HepG2 (cell line): ENCODE results near the gene NATD1. TPM values are rescaled to one million over a fixed set of nuclear protein-coding genes. Genes with fewer than 3 reads are reported as not detected.
A peak's percentile ranks its signal among the peaks of the same experiment; 100 is the strongest.

ENCODE experiments used
- MAF1 ChIP-seq: sonication (generic); formaldehyde crosslinking; IDR thresholded peaks from 2 replicates; pipeline ENCODE4 v1.5.0; 2020; ENCODE audit warnings: missing genetic modification reagents, borderline replicate concordance
- MYC ChIP-seq: sonication (generic); formaldehyde crosslinking; IDR thresholded peaks from 2 replicates; pipeline ENCODE4 v1.9.0; 2021; ENCODE audit warnings: missing genetic modification reagents, borderline replicate concordance
- NFATC3 ChIP-seq: sonication (generic); formaldehyde crosslinking; IDR thresholded peaks from 2 replicates; pipeline ENCODE4 v1.5.1; 2020; ENCODE audit warnings: mild to moderate bottlenecking, missing genetic modification reagents
- NR2F1 ChIP-seq, 2 experiments: fragments of 450-650 bp in 1 of 2; formaldehyde crosslinking in 1 of 2; IDR thresholded peaks; 2 replicates each; pipeline versions ENCODE4 v1.5.0 to v1.6.1; 2016 to 2020; ENCODE audit warnings: mild to moderate bottlenecking in 1 of 2, missing compliant biosample characterization in 1 of 2, missing genetic modification reagents in 1 of 2, moderate library complexity in 1 of 2
- PRDM10 ChIP-seq: sonication (generic); formaldehyde crosslinking; IDR thresholded peaks from 2 replicates; pipeline ENCODE4 v1.4.0; 2020; ENCODE audit warnings: low read depth, missing genetic modification reagents
- RBM39 ChIP-seq: fragments of 200-400 bp; formaldehyde crosslinking; IDR thresholded peaks from one replicate; pipeline ENCODE4 v1.6.1; 2018; ENCODE audit warnings: antibody characterized with exemption, mild to moderate bottlenecking, low read depth, low read length; ENCODE audit not compliant: poor library complexity, severe bottlenecking
- ZNF263 ChIP-seq: sonication (generic); formaldehyde crosslinking; IDR thresholded peaks from 2 replicates; pipeline ENCODE4 v1.4.0; 2020; ENCODE audit warnings: missing genetic modification reagents
- ZNF800 ChIP-seq: sonication (generic); formaldehyde crosslinking; IDR thresholded peaks from 2 replicates; pipeline ENCODE4 v1.4.0; 2020; ENCODE audit warnings: missing genetic modification reagents
- ZSCAN12 ChIP-seq: sonication (generic); formaldehyde crosslinking; IDR thresholded peaks from 2 replicates; pipeline ENCODE4 v1.9.0; 2021; ENCODE audit warnings: mild to moderate bottlenecking, missing genetic modification reagents
- polyA plus RNA-seq, 8 experiments: library from polyadenylated mRNA; depleted of rRNA in 3 of 8; stranded (reverse) in 7 of 8; unstranded in 1 of 8; fragments of >200 nt; fragmentation: Illumina TruSeq in 4 of 8; extraction: Trizol in 4 of 8; gene quantifications; 2 replicates each; pipeline versions ENCODE4 v1.2.1 to v1.2.3, GENCODE V29; 2011 to 2016; ENCODE audit warnings: low read depth in 4 of 8, missing spikeins in 1 of 8, mixed read lengths in 1 of 8; ENCODE audit not compliant: insufficient read depth in 1 of 8
- total RNA-seq, 5 experiments: library from RNA; depleted of rRNA; stranded (reverse); fragments of >200 nt; fragmentation: Illumina TruSeq; extraction: Trizol; gene quantifications; 2 replicates each; pipeline ENCODE4 v1.2.3, GENCODE V29; 2016; ENCODE audit warnings: low read depth in 1 of 5
- TF ChIP-seq, protein P1 (sequence below): sonication (generic); formaldehyde crosslinking; IDR thresholded peaks from 2 replicates; pipeline ENCODE4 v1.4.0; 2020; ENCODE audit warnings: missing genetic modification reagents

Gene NATD1
- total and polyA plus RNA-seq, 2 of the 13 experiments (the other 11 are each of a cell fraction or from before 2014, with no cell fraction given) = 0.31 to 2.3 TPM

DNA sequence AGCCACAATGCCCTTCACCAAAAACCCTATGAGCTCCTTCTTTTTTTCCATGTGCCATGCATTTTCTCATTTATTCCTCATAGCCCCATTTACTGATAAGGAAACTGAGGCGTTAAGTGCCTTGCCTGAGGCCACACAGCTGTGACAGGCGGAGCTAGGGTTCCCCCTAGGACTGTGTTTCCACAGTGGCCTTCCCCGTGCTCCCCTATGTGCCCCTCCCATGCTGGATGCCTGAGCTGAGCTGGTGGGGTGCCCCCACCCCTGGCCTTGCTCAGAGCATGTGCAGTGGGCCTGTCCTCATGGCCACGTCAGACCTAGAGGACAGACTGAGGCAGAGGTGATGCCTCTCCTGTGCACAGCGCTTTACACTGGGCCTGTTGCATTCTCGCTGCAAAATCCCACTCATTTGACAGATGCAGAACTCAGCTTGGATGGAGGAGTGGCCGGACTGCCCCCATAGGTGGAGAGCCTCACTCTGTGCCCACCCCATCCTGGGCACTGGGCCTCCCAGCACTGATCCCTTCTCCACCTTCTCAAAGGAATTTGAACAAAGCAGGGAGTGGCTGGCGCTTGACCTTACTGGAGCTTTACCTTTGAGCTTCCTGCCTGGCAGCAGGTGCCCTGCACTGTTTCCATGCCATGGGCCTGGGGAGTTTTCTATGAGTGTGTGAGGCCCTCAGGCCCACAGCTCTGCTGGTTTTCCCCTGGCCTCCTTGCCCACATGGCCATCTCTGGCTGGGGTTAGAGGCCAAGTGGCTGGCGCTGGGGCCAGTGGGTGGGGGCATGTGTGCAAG, 33.9 kb upstream of the NATD1 start (continued):
- TF ChIP-seq, protein P1, sequence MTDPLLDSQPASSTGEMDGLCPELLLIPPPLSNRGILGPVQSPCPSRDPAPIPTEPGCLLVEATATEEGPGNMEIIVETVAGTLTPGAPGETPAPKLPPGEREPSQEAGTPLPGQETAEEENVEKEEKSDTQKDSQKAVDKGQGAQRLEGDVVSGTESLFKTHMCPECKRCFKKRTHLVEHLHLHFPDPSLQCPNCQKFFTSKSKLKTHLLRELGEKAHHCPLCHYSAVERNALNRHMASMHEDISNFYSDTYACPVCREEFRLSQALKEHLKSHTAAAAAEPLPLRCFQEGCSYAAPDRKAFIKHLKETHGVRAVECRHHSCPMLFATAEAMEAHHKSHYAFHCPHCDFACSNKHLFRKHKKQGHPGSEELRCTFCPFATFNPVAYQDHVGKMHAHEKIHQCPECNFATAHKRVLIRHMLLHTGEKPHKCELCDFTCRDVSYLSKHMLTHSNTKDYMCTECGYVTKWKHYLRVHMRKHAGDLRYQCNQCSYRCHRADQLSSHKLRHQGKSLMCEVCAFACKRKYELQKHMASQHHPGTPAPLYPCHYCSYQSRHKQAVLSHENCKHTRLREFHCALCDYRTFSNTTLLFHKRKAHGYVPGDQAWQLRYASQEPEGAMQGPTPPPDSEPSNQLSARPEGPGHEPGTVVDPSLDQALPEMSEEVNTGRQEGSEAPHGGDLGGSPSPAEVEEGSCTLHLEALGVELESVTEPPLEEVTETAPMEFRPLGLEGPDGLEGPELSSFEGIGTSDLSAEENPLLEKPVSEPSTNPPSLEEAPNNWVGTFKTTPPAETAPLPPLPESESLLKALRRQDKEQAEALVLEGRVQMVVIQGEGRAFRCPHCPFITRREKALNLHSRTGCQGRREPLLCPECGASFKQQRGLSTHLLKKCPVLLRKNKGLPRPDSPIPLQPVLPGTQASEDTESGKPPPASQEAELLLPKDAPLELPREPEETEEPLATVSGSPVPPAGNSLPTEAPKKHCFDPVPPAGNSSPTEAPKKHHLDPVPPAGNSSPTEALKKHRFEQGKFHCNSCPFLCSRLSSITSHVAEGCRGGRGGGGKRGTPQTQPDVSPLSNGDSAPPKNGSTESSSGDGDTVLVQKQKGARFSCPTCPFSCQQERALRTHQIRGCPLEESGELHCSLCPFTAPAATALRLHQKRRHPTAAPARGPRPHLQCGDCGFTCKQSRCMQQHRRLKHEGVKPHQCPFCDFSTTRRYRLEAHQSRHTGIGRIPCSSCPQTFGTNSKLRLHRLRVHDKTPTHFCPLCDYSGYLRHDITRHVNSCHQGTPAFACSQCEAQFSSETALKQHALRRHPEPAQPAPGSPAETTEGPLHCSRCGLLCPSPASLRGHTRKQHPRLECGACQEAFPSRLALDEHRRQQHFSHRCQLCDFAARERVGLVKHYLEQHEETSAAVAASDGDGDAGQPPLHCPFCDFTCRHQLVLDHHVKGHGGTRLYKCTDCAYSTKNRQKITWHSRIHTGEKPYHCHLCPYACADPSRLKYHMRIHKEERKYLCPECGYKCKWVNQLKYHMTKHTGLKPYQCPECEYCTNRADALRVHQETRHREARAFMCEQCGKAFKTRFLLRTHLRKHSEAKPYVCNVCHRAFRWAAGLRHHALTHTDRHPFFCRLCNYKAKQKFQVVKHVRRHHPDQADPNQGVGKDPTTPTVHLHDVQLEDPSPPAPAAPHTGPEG (CRISPR knock-in tag) = 0 out of 2 replicates have a peak, but pooled peaks have one; percentile 23
- TF ChIP-seq MYC = peak; percentile 64
- TF ChIP-seq RBM39 = peak; percentile 19
- no peak for TF ChIP-seq NFATC3 (CRISPR knock-in tag)
- peak; percentile 57; the same call in 1 of the 2 replicates for TF ChIP-seq ZNF263 (CRISPR knock-in tag)
- TF ChIP-seq ZNF800 (CRISPR knock-in tag) = 0 out of 2 replicates have a peak, but pooled peaks have one; percentile 60
- TF ChIP-seq MAF1 (CRISPR knock-in tag) = peak; percentile 64; the same call in 1 of the 2 replicates
- TF ChIP-seq ZSCAN12 (CRISPR knock-in tag) = no peak
- TF ChIP-seq PRDM10 (CRISPR knock-in tag) = no peak
- 0 out of 4 replicates have a peak, but pooled peaks have one; percentile 29 to 36 for TF ChIP-seq NR2F1 (CRISPR knock-in tag; IDR thresholded peaks at IDR 0.05)
